Endothelial cell (in vitro differentiated cells): ENCODE results near the gene FREM1. TPM values are rescaled to one million over a fixed set of nuclear protein-coding genes. Genes with fewer than 3 reads are reported as not detected.

Source experiments
- DNase-seq: peaks from one replicate; pipeline ENCODE4 v3.0.0; 2021; ENCODE audit warnings: low spot score
- H3K27ac Mint-ChIP-seq: one replicate; pipeline ENCODE4 v1.8.0; 2021; ENCODE audit warnings: mixed read lengths, inconsistent platforms; ENCODE audit not compliant: unreplicated experiment
- H3K27me3 Mint-ChIP-seq: one replicate; pipeline ENCODE4 v1.8.0; 2021; ENCODE audit warnings: mild to moderate bottlenecking, moderate library complexity, mixed read lengths, inconsistent platforms; ENCODE audit not compliant: unreplicated experiment
- H3K36me3 Mint-ChIP-seq: one replicate; pipeline ENCODE4 v1.8.0; 2021; ENCODE audit warnings: mild to moderate bottlenecking, low read depth, mixed read lengths, inconsistent platforms; ENCODE audit not compliant: unreplicated experiment
- H3K4me1 Mint-ChIP-seq: one replicate; pipeline ENCODE4 v1.8.0; 2021; ENCODE audit warnings: mild to moderate bottlenecking, mixed read lengths, inconsistent platforms; ENCODE audit not compliant: unreplicated experiment
- H3K4me3 Mint-ChIP-seq: one replicate; pipeline ENCODE4 v1.8.0; 2021; ENCODE audit warnings: mild to moderate bottlenecking, mixed read lengths, inconsistent platforms; ENCODE audit not compliant: unreplicated experiment
- H3K9me3 Mint-ChIP-seq: one replicate; pipeline ENCODE4 v1.8.0; 2021; ENCODE audit warnings: mixed read lengths, inconsistent platforms; ENCODE audit not compliant: unreplicated experiment
- CTCF ChIP-seq: fragments of 200-600 bp; sonication (generic); IDR thresholded peaks from one replicate; pipeline ENCODE4 v1.5.0; 2021; ENCODE audit warnings: antibody characterized with exemption; ENCODE audit not compliant: unreplicated experiment
- total RNA-seq: library from RNA; stranded (reverse); fragmentation: NEBNext Ultra II Directional; extraction: Animal tissue kit (Norgen Biotek cat#: 25700); gene quantifications from one replicate; pipeline ENCODE4 v1.2.1, GENCODE V29; 2021; ENCODE audit not compliant: unreplicated experiment

FREM1 gene
- total RNA-seq, 1 donor from 2014 or later: 2.9 TPM

- no peak for DNase-seq
- Mint-ChIP-seq H3K4me3 (no peak overlapping the region), H3K9me3 (no peaks in the 10 kb centered on the region), H3K4me1 (no peaks in the 10 kb centered on the region), H3K36me3 (no peaks in the 10 kb centered on the region), H3K27me3 (no peaks in the 10 kb centered on the region), H3K27ac (no peak overlapping the region)
- TF ChIP-seq CTCF: no peak
Observed at GRCh38 chr9:14806941-14807520, 103.2 kb downstream of the FREM1 start.

- no peaks in the 10 kb centered on the region for H3K27me3 Mint-ChIP-seq
- no peak overlapping the region for H3K4me3 Mint-ChIP-seq
- H3K36me3 Mint-ChIP-seq: no peaks in the 10 kb centered on the region
- TF ChIP-seq CTCF: no peak
- H3K27ac Mint-ChIP-seq: no peak overlapping the region
- H3K9me3 Mint-ChIP-seq: no peaks in the 10 kb centered on the region
- peaks cover 19% of the 10 kb centered on the region for H3K4me1 Mint-ChIP-seq
- DNase-seq: no peak
Observed at GRCh38 chr9:14799030-14799429, 111.2 kb downstream of the FREM1 start.

GRCh38 chr9:14797435-14797834 is 112.8 kb downstream of the FREM1 start:
- no peak for TF ChIP-seq CTCF
- Mint-ChIP-seq H3K4me3 (no peak overlapping the region), H3K36me3 (no peaks in the 10 kb centered on the region), H3K27ac (no peak overlapping the region), H3K4me1 (peaks cover 21% of the 10 kb centered on the region), H3K27me3 (no peaks in the 10 kb centered on the region), H3K9me3 (no peaks in the 10 kb centered on the region)
- no peak for DNase-seq

- peaks cover 17% of the 10 kb centered on the region for H3K4me1 Mint-ChIP-seq
- no peaks in the 10 kb centered on the region for H3K27me3 Mint-ChIP-seq
- DNase-seq: no peak
- H3K27ac Mint-ChIP-seq: no peak overlapping the region
- no peak overlapping the region for H3K4me3 Mint-ChIP-seq
- no peak for TF ChIP-seq CTCF
- no peaks in the 10 kb centered on the region for H3K36me3 Mint-ChIP-seq
- H3K9me3 Mint-ChIP-seq: no peaks in the 10 kb centered on the region
Observed at GRCh38 chr9:14793389-14793788, 116.8 kb downstream of the FREM1 start.

GRCh38 chr9:14790628-14791027 is 119.6 kb downstream of the FREM1 start:
- H3K9me3 Mint-ChIP-seq: no peaks in the 10 kb centered on the region
- no peaks in the 10 kb centered on the region for H3K27me3 Mint-ChIP-seq
- H3K36me3 Mint-ChIP-seq: no peaks in the 10 kb centered on the region
- TF ChIP-seq CTCF: no peak
- DNase-seq: no peak
- peaks cover 12% of the 10 kb centered on the region for H3K4me1 Mint-ChIP-seq
- no peak overlapping the region for H3K4me3 Mint-ChIP-seq
- H3K27ac Mint-ChIP-seq: no peak overlapping the region
